Placental epithelial cell (primary cell): ENCODE results near the gene ADORA2B. TPM values are rescaled to one million over a fixed set of nuclear protein-coding genes. Genes with fewer than 3 reads are reported as not detected.

Source experiments
- total RNA-seq: library from RNA; depleted of rRNA; stranded (reverse); fragments of >200 nt; gene quantifications from 2 replicates; pipeline ENCODE4 v1.2.3, GENCODE V29; 2012

Gene ADORA2B
- total RNA-seq: 7.9 TPM in 2 replicates

GRCh38 chr17:15944759-15945526 is at the start of gene ADORA2B:
Gene ADORA2B, plus strand, starts transcription at chr17:15945130. Its CDS starts 119 bp downstream, at chr17:15945249.

GRCh38 chr17:15999141-15999973 is 54.4 kb downstream of the ADORA2B start, which contains the start of the genes TTC19 and ZSWIM7:
Gene TTC19, plus strand, starts transcription at chr17:15999824. Its CDS starts 25 bp downstream, at chr17:15999849.
Gene ZSWIM7, minus strand, starts transcription at chr17:15999704. Its CDS starts 110 bp downstream, at chr17:15999594.

Other genes with a start within 250 kb of the ADORA2B start
- 38.2 and 39.7 TPM in 2 replicates for gene ZNF286A, start 245.4 kb upstream of the ADORA2B start, total RNA-seq
- gene TBC1D26, start 212.8 kb upstream of the ADORA2B start, total RNA-seq: 0.65 and 1.2 TPM in 2 replicates
- gene ZSWIM7, start 54.6 kb downstream of the ADORA2B start, total RNA-seq: 8.5 and 15.7 TPM in 2 replicates
- gene TTC19, start 54.7 kb downstream of the ADORA2B start, total RNA-seq: 29.4 and 40.0 TPM in 2 replicates